ENCODE data around the gene ZNF783. TPM values are rescaled to one million over a fixed set of nuclear protein-coding genes. Genes with fewer than 3 reads are reported as not detected.
"Not testable (repeated sequence)": the region's sequence is repeated elsewhere in the genome, so short reads cannot be mapped to it uniquely, and the experiment has no call there.

Gene ZNF783
- total RNA-seq, 6 experiments from 2014 or later: 7.8 to 8.9 (median 8.5) TPM

DNA sequence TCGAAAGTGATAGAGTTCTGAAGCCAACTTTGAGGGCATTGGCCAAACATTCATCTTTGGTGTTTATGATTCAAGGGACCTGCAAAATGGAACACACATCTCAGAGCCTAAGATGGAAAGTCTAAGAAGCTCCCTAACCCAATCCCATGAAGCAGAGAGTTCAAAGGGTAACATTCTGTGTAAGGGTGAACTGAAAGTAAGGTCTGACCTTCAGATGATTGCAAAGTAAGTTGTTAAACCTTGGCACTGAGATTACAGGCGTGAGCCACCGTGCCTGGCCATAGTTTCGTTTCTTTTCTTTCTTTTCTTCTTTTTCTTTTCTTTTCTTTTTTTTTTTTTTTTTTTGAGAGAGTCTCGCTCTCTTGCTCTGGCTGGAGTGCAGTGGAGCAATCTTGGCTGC is 20.3 kb upstream of the ZNF783 start:
- no peak for DNase-seq
- peaks cover 18% of the 10 kb centered on the region for H3K36me3 Mint-ChIP-seq (ENCODE audit: low read depth)
- H3K9me3 Mint-ChIP-seq: peaks cover 9% of the 10 kb centered on the region
- no peaks in the 10 kb centered on the region for H3K27me3 Mint-ChIP-seq (ENCODE audit: insufficient read depth)
- H3K27ac Mint-ChIP-seq: no peak overlapping the region
- H3K4me3 Mint-ChIP-seq: no peak overlapping the region; the same call in 1 of the 2 replicates
- TF ChIP-seq, protein P1, sequence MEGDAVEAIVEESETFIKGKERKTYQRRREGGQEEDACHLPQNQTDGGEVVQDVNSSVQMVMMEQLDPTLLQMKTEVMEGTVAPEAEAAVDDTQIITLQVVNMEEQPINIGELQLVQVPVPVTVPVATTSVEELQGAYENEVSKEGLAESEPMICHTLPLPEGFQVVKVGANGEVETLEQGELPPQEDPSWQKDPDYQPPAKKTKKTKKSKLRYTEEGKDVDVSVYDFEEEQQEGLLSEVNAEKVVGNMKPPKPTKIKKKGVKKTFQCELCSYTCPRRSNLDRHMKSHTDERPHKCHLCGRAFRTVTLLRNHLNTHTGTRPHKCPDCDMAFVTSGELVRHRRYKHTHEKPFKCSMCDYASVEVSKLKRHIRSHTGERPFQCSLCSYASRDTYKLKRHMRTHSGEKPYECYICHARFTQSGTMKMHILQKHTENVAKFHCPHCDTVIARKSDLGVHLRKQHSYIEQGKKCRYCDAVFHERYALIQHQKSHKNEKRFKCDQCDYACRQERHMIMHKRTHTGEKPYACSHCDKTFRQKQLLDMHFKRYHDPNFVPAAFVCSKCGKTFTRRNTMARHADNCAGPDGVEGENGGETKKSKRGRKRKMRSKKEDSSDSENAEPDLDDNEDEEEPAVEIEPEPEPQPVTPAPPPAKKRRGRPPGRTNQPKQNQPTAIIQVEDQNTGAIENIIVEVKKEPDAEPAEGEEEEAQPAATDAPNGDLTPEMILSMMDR (IDR thresholded peaks at IDR 0.05): no peak
- peaks cover 46% of the 10 kb centered on the region for H3K4me1 Mint-ChIP-seq (ENCODE audit: low read depth)

DNA sequence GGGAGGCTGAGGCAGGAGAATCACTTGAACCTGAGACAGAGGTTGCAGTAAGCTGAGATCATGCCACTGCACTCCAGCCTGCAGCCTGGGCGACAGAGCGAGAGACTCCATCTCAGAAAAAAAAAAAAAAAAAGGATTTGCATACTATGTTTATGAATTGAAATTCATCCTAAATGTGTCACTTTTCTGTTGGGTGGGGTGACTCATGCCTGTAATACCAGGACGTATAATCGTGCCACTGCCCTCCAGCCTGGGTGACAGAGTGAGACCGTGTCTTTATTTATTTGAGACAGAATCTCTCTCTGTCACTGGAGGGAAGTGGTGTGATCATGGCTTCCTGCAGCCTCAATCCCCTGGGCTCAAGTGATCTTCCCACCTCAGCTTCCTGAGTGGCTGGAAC is 16.8 kb upstream of the ZNF783 start:
- Mint-ChIP-seq H3K4me3 (peak overlapping the region; percentile 26; the same call in 1 of the 2 replicates), H3K27me3 (ENCODE audit: insufficient read depth) (no peaks in the 10 kb centered on the region), H3K9me3 (peaks cover 9% of the 10 kb centered on the region), H3K27ac (peak overlapping the region; percentile 79), H3K36me3 (ENCODE audit: low read depth) (peaks cover 15% of the 10 kb centered on the region), H3K4me1 (ENCODE audit: low read depth) (peaks cover 48% of the 10 kb centered on the region)
- TF ChIP-seq, protein P1 (IDR thresholded peaks at IDR 0.05): no peak
- peak; percentile 78 for DNase-seq

DNA sequence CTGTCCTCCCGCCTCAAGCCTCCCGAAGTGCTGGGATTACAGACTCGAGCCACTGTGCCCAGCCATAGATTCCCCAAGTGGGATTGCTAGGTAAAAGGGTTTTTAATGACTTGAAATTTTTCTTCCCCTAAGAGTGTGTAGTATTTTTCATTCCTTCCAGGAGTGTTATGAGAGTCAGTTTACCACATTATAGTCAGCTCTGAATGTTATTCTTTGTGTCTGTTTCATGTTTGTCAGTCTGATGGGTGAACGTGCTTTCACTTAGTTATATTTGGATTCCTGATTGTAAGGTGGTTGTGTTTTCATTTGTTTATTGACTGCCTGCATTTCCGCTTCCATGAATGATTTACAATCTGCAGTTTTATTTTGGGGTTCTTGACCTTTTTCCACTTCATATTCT is 16.3 kb upstream of the ZNF783 start:
- TF ChIP-seq, protein P1 (IDR thresholded peaks at IDR 0.05): no peak
- no peak overlapping the region for H3K4me3 Mint-ChIP-seq
- peaks cover 44% of the 10 kb centered on the region for H3K4me1 Mint-ChIP-seq (ENCODE audit: low read depth)
- peak overlapping the region; percentile 79 for H3K27ac Mint-ChIP-seq
- H3K36me3 Mint-ChIP-seq (ENCODE audit: low read depth): peaks cover 11% of the 10 kb centered on the region
- peaks cover 9% of the 10 kb centered on the region for H3K9me3 Mint-ChIP-seq
- H3K27me3 Mint-ChIP-seq (ENCODE audit: insufficient read depth): no peaks in the 10 kb centered on the region
- no peak for DNase-seq

DNA sequence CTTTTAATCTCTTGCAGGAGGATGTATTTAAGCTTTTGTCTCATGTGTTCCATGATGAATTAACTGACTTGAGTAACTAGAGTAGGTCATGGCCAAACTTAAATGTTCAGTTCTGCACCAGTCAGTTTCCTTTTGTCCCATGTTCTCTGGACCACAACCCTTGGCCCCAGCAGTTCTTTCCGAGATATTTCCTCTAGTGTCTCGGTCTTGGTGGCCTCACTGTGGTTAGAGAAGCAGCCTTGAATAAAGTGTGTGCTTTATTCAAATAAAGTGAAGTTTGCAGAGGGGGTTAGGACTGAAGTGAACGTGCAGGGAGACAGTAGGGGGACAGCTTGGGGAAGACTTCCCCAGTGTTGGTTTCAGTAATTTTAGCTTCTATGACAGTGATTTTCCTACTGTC is 13.2 kb upstream of the ZNF783 start:
- no peak overlapping the region for H3K4me3 Mint-ChIP-seq
- peaks cover 41% of the 10 kb centered on the region for H3K4me1 Mint-ChIP-seq (ENCODE audit: low read depth)

DNA sequence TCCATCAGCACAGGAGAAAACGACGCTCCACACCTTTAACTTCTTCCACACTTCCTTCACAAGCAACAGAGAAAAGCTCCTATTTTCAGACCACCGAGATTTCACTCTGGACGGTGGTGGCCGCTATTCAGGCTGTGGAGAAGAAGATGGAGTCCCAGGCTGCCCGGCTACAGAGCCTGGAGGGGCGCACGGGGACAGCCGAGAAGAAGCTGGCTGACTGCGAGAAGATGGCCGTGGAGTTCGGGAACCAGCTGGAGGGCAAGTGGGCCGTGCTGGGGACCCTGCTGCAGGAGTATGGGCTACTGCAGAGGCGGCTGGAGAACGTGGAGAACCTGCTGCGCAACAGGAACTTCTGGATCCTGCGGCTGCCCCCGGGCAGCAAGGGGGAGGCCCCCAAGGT is 11.8 kb upstream of the ZNF783 start:
- not testable (repeated sequence) for DNase-seq; H3K4me3 Mint-ChIP-seq; H3K27me3 Mint-ChIP-seq (ENCODE audit: insufficient read depth)

More for the DNA sequence above, 13.2 kb upstream of the ZNF783 start:
- Mint-ChIP-seq H3K27ac (peak overlapping the region; percentile 50), H3K27me3 (ENCODE audit: insufficient read depth) (no peaks in the 10 kb centered on the region), H3K36me3 (ENCODE audit: low read depth) (peaks cover 5% of the 10 kb centered on the region), H3K9me3 (no peaks in the 10 kb centered on the region)
- no peak for DNase-seq
- TF ChIP-seq, protein P1 (IDR thresholded peaks at IDR 0.05): no peak

DNA sequence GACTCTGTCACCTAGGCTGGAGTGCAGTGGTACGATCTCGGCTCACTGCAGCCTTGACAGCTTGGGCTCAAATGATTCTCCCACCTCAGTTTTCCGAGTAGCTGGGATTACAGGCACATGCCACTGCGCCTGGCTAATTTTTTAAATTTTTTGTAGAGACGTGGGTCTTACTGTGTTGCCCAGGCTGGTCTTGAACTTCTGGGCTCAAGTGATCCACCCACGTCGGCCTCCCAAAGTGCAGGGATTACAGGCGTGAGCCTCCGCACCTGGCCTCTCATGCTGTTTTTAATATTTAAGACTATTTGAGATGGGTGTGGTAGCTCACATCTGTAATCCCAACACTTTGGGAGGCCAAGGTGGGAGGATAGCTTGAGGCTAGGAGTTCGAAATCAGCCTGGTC is 10.5 kb upstream of the ZNF783 start:
- not testable (repeated sequence) for H3K27ac Mint-ChIP-seq; H3K27me3 Mint-ChIP-seq (ENCODE audit: insufficient read depth); DNase-seq; H3K9me3 Mint-ChIP-seq; H3K4me3 Mint-ChIP-seq
- H3K4me1 Mint-ChIP-seq (ENCODE audit: low read depth): peaks cover 21% of the 10 kb centered on the region
- peaks cover 13% of the 10 kb centered on the region for H3K36me3 Mint-ChIP-seq (ENCODE audit: low read depth)

More for the DNA sequence above, 11.8 kb upstream of the ZNF783 start:
- H3K36me3 Mint-ChIP-seq (ENCODE audit: low read depth); H3K27ac Mint-ChIP-seq; H3K9me3 Mint-ChIP-seq: not testable (repeated sequence)
- peaks cover 33% of the 10 kb centered on the region for H3K4me1 Mint-ChIP-seq (ENCODE audit: low read depth)

DNA sequence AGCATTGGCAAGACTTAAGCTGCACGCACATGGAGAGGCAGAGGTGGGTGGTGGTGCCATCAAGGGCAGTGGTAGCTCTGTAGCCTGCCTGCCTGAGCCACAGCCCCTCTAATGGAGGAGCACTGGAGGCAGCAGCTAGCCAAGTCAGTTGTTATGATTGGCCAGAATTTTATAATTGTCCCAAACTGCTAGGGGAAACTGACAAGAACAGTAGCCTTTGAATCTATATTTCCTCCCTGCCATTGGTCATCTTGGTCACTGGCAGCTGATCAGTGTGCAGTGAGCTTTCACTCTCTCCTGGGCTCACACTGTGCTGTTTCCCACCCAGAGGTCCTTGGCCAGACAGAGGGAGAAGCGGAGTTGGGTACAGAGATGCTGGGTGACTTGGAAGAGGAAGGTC is 9.6 kb upstream of the ZNF783 start:
- peaks cover 13% of the 10 kb centered on the region for H3K36me3 Mint-ChIP-seq (ENCODE audit: low read depth)
- no peaks in the 10 kb centered on the region for H3K9me3 Mint-ChIP-seq
- H3K27ac Mint-ChIP-seq: no peak overlapping the region
- no peak overlapping the region for H3K4me3 Mint-ChIP-seq
- no peak for DNase-seq
- TF ChIP-seq, protein P1 (IDR thresholded peaks at IDR 0.05): no peak
- peaks cover 29% of the 10 kb centered on the region for H3K4me1 Mint-ChIP-seq (ENCODE audit: low read depth)
- H3K27me3 Mint-ChIP-seq (ENCODE audit: insufficient read depth): no peaks in the 10 kb centered on the region
